ENCODE results near the gene GPRASP1. TPM values are rescaled to one million over a fixed set of nuclear protein-coding genes. Genes with fewer than 3 reads are reported as not detected.

GPRASP1 gene
- total RNA-seq, 2 donors from 2014 or later, result 8.9 to 15.8 TPM

GRCh38 chrX:102627640-102628039, 23.6 kb upstream of the GPRASP1 start:
- WGBS, result 100% methylated on average over 1 of the region's 1 CpG
- no peaks in the 10 kb centered on the region for H3K27me3 ChIP-seq (replicated peaks; ENCODE audit: insufficient read depth)
- no peak for TF ChIP-seq CTCF (IDR thresholded peaks at IDR 0.05)
- no peak for TF ChIP-seq POLR2AphosphoS5 (IDR thresholded peaks at IDR 0.05)
- no peak for TF ChIP-seq POLR2A (IDR thresholded peaks at IDR 0.05)
- DNase-seq (ENCODE audit: low spot score), result no peak
- no peaks in the 10 kb centered on the region for H3K36me3 ChIP-seq
- H3K9me3 ChIP-seq, result no peaks in the 10 kb centered on the region
- intact Hi-C loops (cut with DNase I), result no loop called here
- no peak overlapping the region for H3K4me3 ChIP-seq
- no peaks in the 10 kb centered on the region for H3K4me1 ChIP-seq (replicated peaks)
- H3K27ac ChIP-seq, result no peak overlapping the region

GRCh38 chrX:102637561-102637960, 13.7 kb upstream of the GPRASP1 start:
- Histone ChIP-seq H3K36me3 (no peaks in the 10 kb centered on the region), H3K27ac (no peak overlapping the region), H3K9me3 (no peaks in the 10 kb centered on the region), H3K4me1 (replicated peaks) (no peaks in the 10 kb centered on the region), H3K27me3 (replicated peaks; ENCODE audit: insufficient read depth) (no peaks in the 10 kb centered on the region), H3K4me3 (no peak overlapping the region)
- DNase-seq (ENCODE audit: low spot score), result no peak
- intact Hi-C loops (cut with DNase I), result no loop called here
- 93% methylated on average over 1 of the region's 1 CpG for WGBS
- TF ChIP-seq POLR2AphosphoS5 (IDR thresholded peaks at IDR 0.05), result no peak
- TF ChIP-seq POLR2A (IDR thresholded peaks at IDR 0.05), result no peak
- no peak for TF ChIP-seq CTCF (IDR thresholded peaks at IDR 0.05)

GRCh38 chrX:102650903-102651241, 411 bp upstream of the GPRASP1 start:
- Histone ChIP-seq H3K36me3 (no peaks in the 10 kb centered on the region), H3K4me3 (peak overlapping the region; percentile 53 to 56), H3K4me1 (replicated peaks) (no peaks in the 10 kb centered on the region), H3K27ac (peak overlapping the region; percentile 71 to 82), H3K9me3 (no peaks in the 10 kb centered on the region), H3K27me3 (replicated peaks; ENCODE audit: insufficient read depth) (no peaks in the 10 kb centered on the region)
- intact Hi-C loops (cut with DNase I), result loop anchor here (2.0 kb wide), 2 partner anchors 52 to 62 kb away; partner anchors contain the start of genes ARMCX5 and GPRASP2
- DNase-seq (ENCODE audit: low spot score), result no peak
- TF ChIP-seq CTCF (IDR thresholded peaks at IDR 0.05) (no peak), POLR2AphosphoS5 (IDR thresholded peaks at IDR 0.05) (no peak), POLR2A (IDR thresholded peaks at IDR 0.05) (no peak)
- 6% methylated on average over 12 of the region's 23 CpGs for WGBS

- no peaks in the 10 kb centered on the region for H3K27me3 ChIP-seq (replicated peaks; ENCODE audit: insufficient read depth)
- H3K4me3 ChIP-seq, result peak overlapping the region; percentile 53 to 56
- H3K36me3 ChIP-seq, result no peaks in the 10 kb centered on the region
- intact Hi-C loops (cut with DNase I), result no loop called here
- peak; percentile 22 for DNase-seq (ENCODE audit: low spot score)
- WGBS, result 8% methylated on average over 18 of the region's 22 CpGs
- H3K27ac ChIP-seq, result peak overlapping the region; percentile 71 to 82
- no peaks in the 10 kb centered on the region for H3K9me3 ChIP-seq
- H3K4me1 ChIP-seq (replicated peaks), result no peaks in the 10 kb centered on the region
- peak; percentile 41 for TF ChIP-seq POLR2AphosphoS5 (IDR thresholded peaks at IDR 0.05)
- TF ChIP-seq POLR2A (IDR thresholded peaks at IDR 0.05), result no peak
- peak in 3 of 4 experiments; percentile 38 to 66 (median 45) for TF ChIP-seq CTCF (IDR thresholded peaks at IDR 0.05)
Observed at GRCh38 chrX:102652031-102652688, 877 bp downstream of the GPRASP1 start.

- WGBS, result 94% methylated on average over 2 of the region's 2 CpGs
- intact Hi-C loops (cut with DNase I), result no loop called here
- H3K9me3 ChIP-seq, result no peaks in the 10 kb centered on the region
Observed at GRCh38 chrX:102654696-102655095, 3.4 kb downstream of the GPRASP1 start.

More at GRCh38 chrX:102654696-102655095, 3.4 kb downstream of the GPRASP1 start:
- Histone ChIP-seq H3K27ac (no peak overlapping the region), H3K27me3 (replicated peaks; ENCODE audit: insufficient read depth) (no peaks in the 10 kb centered on the region), H3K4me1 (replicated peaks) (no peaks in the 10 kb centered on the region), H3K4me3 (no peak overlapping the region), H3K36me3 (no peaks in the 10 kb centered on the region)
- DNase-seq (ENCODE audit: low spot score), result no peak
- TF ChIP-seq POLR2A (IDR thresholded peaks at IDR 0.05) (no peak), POLR2AphosphoS5 (IDR thresholded peaks at IDR 0.05) (no peak), CTCF (IDR thresholded peaks at IDR 0.05) (no peak)

Measured in prostate gland (tissue), 2 donors.